Sigmoid colon (tissue), 7 donors: ENCODE measurements around the gene RGSL1. TPM values are rescaled to one million over a fixed set of nuclear protein-coding genes. Genes with fewer than 3 reads are reported as not detected.

ENCODE experiments used
- DNase-seq: peaks from one replicate; pipeline ENCODE4 v3.0.0-alpha.2; 2019
- H3K27ac ChIP-seq, 4 donors: fragments of 200-600 bp; sonication (generic); one replicate each; pipeline ENCODE4 v1.5.1; 2016 to 2019; ENCODE audit warnings: mild to moderate bottlenecking in 1 of 4
- H3K27me3 ChIP-seq, 3 donors: fragments of 200-600 bp; sonication (generic); one replicate each; pipeline ENCODE4 v1.5.1; 2019; ENCODE audit warnings: mild to moderate bottlenecking in 1 of 3
- H3K36me3 ChIP-seq, 4 donors: fragments of 200-600 bp; sonication (generic); one replicate each; pipeline ENCODE4 v1.5.1; 2016 to 2019
- H3K4me1 ChIP-seq, 4 donors: fragments of 200-600 bp; sonication (generic); one replicate each; pipeline ENCODE4 v1.5.1; 2017 to 2019
- H3K4me3 ChIP-seq, 4 donors: fragments of 200-600 bp; sonication (generic); one replicate each; pipeline ENCODE4 v1.5.1; 2017 to 2019; ENCODE audit warnings: mild to moderate bottlenecking in 2 of 4, moderate library complexity in 1 of 4
- H3K9me3 ChIP-seq, 4 donors: fragments of 200-600 bp in 3 of 4; sonication (generic) in 3 of 4; one replicate each; pipeline versions ENCODE4 v1.5.1 to v1.6.1; 2013 to 2019
- CTCF ChIP-seq, 4 experiments: fragments of 450-650 bp in 3 of 4; fragments of 200-600 bp in 1 of 4; IDR thresholded peaks; one replicate each; pipeline ENCODE4 v1.5.1; 2016 to 2019; ENCODE audit warnings: antibody characterized with exemption in 4 of 4, mild to moderate bottlenecking in 3 of 4, moderate library complexity in 2 of 4
- EP300 ChIP-seq, 4 donors: sonication (generic); formaldehyde crosslinking; IDR thresholded peaks; one replicate each; pipeline ENCODE4 v1.6.1; 2017; ENCODE audit warnings: antibody characterized with exemption in 4 of 4
- POLR2A ChIP-seq, 2 donors: fragments of 450-650 bp; IDR thresholded peaks; one replicate each; pipeline ENCODE4 v1.6.1; 2016; ENCODE audit warnings: antibody characterized with exemption in 2 of 2, mild to moderate bottlenecking in 2 of 2, moderate library complexity in 2 of 2
- POLR2AphosphoS5 ChIP-seq, 4 donors: sonication (generic); formaldehyde crosslinking; IDR thresholded peaks; one replicate each; pipeline ENCODE4 v1.6.1; 2017; ENCODE audit warnings: antibody characterized with exemption in 4 of 4
- WGBS, 2 donors: extraction: QIAGEN DNeasy Blood & Tissue Kit; methylation state at CpG; one replicate each; pipeline ENCODE4 v1.1.7; 2013; 5-methylcytosine and 5-hydroxymethylcytosine counted together
- intact Hi-C: fragments of 100-400 bp; cut with DNase I; formaldehyde crosslinking; loops from one replicate; pipeline ENCODE4 v1.15.1; 2023
- polyA plus RNA-seq, 3 donors: library from polyadenylated mRNA; stranded (reverse); fragments of 200-250 nt; gene quantifications; one replicate each; pipeline ENCODE4 v1.2.3, GENCODE V29; 2013
- total RNA-seq, 4 donors: library from RNA; depleted of rRNA; stranded (reverse); fragments of >200 nt; gene quantifications; one replicate each; pipeline ENCODE4 v1.1.0, GENCODE V29; 2016
- donor health status: healthy with polysubstance abuse.
- donor health status: Bipolar disorder and iron deficiency.
- donor health status: healthy.

RGSL1 gene
- total and polyA plus RNA-seq, 7 donors: not detected

- peaks cover 0 to 6% (median 2%) of the 10 kb centered on the region in 4 donors for H3K4me1 ChIP-seq
- intact Hi-C loops: no loop called here
- TF ChIP-seq EP300 (IDR thresholded peaks at IDR 0.05) (no peak), POLR2AphosphoS5 (IDR thresholded peaks at IDR 0.05) (peak in 1 of 4 donors; percentile 21), POLR2A (IDR thresholded peaks at IDR 0.05) (no peak), CTCF (IDR thresholded peaks at IDR 0.05) (peak; percentile 29 to 80 (median 62))
- no peak overlapping the region for H3K4me3 ChIP-seq
- peak; percentile 85 for DNase-seq
- H3K36me3 ChIP-seq: no peaks in the 10 kb centered on the region
- H3K27ac ChIP-seq: peak overlapping the region in 2 of 4 donors; percentile 2 to 35
- H3K9me3 ChIP-seq: no peaks in the 10 kb centered on the region
- WGBS, 2 donors: 37 to 39% methylated on average over 4 of the region's 4 CpGs
- no peaks in the 10 kb centered on the region for H3K27me3 ChIP-seq
These were observed 145.8 kb downstream of the RGSL1 start for GRCh38 chr1:182595641-182596240.

GRCh38 chr1:182596934-182597333 lies 147.0 kb downstream of the RGSL1 start:
- Histone ChIP-seq H3K4me3 (no peak overlapping the region), H3K4me1 (peaks cover 0 to 8% (median 6%) of the 10 kb centered on the region in 4 donors), H3K27me3 (no peaks in the 10 kb centered on the region), H3K36me3 (no peaks in the 10 kb centered on the region), H3K27ac (no peak overlapping the region), H3K9me3 (no peaks in the 10 kb centered on the region)
- DNase-seq: no peak
- WGBS, 2 donors: 89 to 92% methylated on average over 6 of the region's 6 CpGs
- TF ChIP-seq POLR2A (IDR thresholded peaks at IDR 0.05): no peak
- TF ChIP-seq EP300 (IDR thresholded peaks at IDR 0.05): no peak
- TF ChIP-seq POLR2AphosphoS5 (IDR thresholded peaks at IDR 0.05): no peak
- TF ChIP-seq CTCF (IDR thresholded peaks at IDR 0.05): no peak
- intact Hi-C loops: no loop called here

GRCh38 chr1:182598296-182598695 lies 148.3 kb downstream of the RGSL1 start:
- Histone ChIP-seq H3K27me3 (no peaks in the 10 kb centered on the region), H3K27ac (no peak overlapping the region), H3K4me3 (no peak overlapping the region), H3K9me3 (no peaks in the 10 kb centered on the region), H3K36me3 (no peaks in the 10 kb centered on the region), H3K4me1 (peaks cover 0 to 13% (median 11%) of the 10 kb centered on the region in 4 donors)
- intact Hi-C loops: no loop called here
- DNase-seq: no peak
- 77 to 82% methylated on average over 5 of the region's 5 CpGs for WGBS, 2 donors
- no peak for TF ChIP-seq CTCF (IDR thresholded peaks at IDR 0.05)
- TF ChIP-seq EP300 (IDR thresholded peaks at IDR 0.05): no peak
- TF ChIP-seq POLR2A (IDR thresholded peaks at IDR 0.05): no peak
- no peak for TF ChIP-seq POLR2AphosphoS5 (IDR thresholded peaks at IDR 0.05)

- no peaks in the 10 kb centered on the region for H3K27me3 ChIP-seq
- H3K27ac ChIP-seq: no peak overlapping the region
- no peak overlapping the region for H3K4me3 ChIP-seq
- DNase-seq: no peak
- H3K4me1 ChIP-seq: peaks cover 0 to 22% (median 21%) of the 10 kb centered on the region in 4 donors
- no peaks in the 10 kb centered on the region for H3K9me3 ChIP-seq
- no peak for TF ChIP-seq CTCF (IDR thresholded peaks at IDR 0.05)
- TF ChIP-seq POLR2AphosphoS5 (IDR thresholded peaks at IDR 0.05): no peak
- TF ChIP-seq EP300 (IDR thresholded peaks at IDR 0.05): no peak
- TF ChIP-seq POLR2A (IDR thresholded peaks at IDR 0.05): no peak
- intact Hi-C loops: no loop called here
- WGBS, 2 donors: 84 to 87% methylated on average over 6 of the region's 6 CpGs
- no peaks in the 10 kb centered on the region for H3K36me3 ChIP-seq
These were observed 149.4 kb downstream of the RGSL1 start for GRCh38 chr1:182599339-182599738.
